DMS79 treated with DMSO at 0.1 percent for 48 hours (cell line): ENCODE data around the gene RXRA.

Experiments used
- DNase-seq: peaks from one replicate; lab custom pipeline; 2025; lab: John Stamatoyannopoulos, UW

RXRA gene

DNA sequence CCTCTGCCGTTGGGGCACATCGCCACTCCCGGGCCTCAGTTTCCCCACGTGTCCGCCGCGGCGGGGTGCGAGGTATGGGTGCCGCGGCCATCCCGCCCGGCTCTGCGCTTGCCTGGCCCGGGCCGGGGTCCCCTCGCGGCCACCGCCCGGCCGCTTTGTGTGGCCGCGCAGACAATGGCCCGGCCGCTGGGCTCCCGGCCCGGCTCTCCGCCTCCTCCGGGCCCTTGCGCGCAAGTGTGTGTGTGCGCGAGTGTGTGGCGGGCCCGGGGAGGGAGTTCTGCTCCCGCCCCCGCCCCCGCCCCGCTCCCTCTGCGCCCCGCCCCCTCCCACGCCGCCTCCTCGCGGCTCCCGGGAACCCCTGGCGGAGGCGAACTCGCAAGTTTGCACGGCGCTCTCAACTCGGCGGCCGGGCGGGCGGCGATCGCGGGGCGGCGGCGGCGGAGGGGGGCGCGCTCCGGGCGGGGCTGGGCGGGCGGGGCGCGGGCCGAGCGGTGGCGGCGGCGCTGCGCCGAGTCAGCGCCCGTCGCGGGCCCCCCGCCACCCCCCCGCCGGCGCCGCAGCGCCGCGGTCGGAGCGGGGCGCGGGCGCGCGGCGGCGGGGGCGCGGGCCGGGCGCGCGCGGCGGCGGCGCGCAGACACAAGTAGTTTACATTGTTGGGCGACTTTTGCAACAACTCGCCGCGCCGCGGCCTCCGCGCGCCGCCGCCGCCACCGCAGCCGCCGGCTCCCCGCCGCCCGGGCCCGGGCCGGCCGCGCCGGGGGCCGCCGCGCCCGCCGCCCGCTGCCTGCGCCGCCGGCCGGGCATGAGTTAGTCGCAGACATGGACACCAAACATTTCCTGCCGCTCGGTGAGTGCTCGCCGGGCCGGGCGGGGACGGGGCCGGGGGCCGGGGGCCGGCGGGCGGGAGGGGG is at the start of gene RXRA:
TSS of gene RXRA (plus strand) at position 643 of the 911 bp plus-strand sequence. CDS start at position 820, 177 bp downstream.
- DNase-seq = peak; percentile 48

GRCh38 chr9:134278286-134278685 is 48.0 kb upstream of the RXRA start:
- no peak for DNase-seq

- no peak for DNase-seq
Observed at GRCh38 chr9:134278974-134279640, 47.1 kb upstream of the RXRA start.

- DNase-seq = no peak
Observed at GRCh38 chr9:134282138-134282650, 44.1 kb upstream of the RXRA start.

DNA sequence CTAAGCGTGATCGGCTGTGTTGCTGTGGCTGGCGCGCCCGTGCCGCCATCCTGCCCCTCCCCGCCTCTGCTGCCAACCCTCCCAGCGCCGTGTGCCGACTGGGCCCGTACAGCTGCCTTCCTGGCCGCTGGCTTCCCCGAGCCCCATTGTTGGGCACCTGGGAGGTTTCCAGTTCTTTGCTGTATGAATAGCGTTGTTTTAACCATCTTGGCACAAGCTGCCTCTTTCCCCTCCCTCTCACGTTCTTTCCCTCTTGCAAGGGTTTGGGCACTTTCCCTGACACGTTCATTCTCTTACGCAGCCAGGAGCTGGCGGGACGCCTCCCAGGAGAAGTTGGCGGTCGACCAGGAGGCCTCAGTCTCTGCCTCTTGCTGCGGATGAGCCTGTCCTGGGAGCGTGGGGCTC is 43.1 kb upstream of the RXRA start:
- peak; percentile 63 for DNase-seq

DNA sequence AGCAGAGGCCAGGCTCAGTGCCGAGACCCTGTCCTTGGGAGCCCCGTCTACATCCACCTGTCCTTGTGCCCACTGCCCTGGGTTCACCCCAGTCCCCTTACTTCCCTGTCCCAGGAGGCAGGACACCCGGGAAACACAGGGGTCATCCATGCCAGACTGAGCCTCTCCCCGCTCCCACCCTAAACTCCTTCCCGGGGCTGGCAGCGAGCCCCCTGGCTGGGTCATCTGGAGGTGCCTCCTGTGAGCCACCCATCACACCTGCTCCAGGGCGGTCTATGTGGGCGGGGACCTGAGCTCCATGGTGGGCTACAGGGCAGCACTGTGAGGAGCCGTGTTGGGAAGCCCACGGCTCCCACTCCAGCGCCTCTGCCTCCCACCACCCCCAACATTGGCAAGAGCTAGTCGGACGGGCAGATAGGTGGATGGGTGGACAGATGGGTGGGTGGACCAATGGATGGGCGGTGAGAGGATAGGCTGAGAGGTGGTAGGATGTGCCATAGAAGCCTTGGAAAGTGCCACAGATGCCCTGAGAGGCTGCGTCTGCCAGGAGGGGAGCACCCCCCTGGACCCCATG is 42.5 kb upstream of the RXRA start:
- DNase-seq = no peak

GRCh38 chr9:134284273-134284672 is 42.0 kb upstream of the RXRA start:
- DNase-seq = no peak

- no peak for DNase-seq
Observed at GRCh38 chr9:134284741-134285140, 41.5 kb upstream of the RXRA start.

GRCh38 chr9:134285215-134285845 is 40.9 kb upstream of the RXRA start:
- no peak for DNase-seq

GRCh38 chr9:134286471-134287245 is 39.6 kb upstream of the RXRA start:
- no peak for DNase-seq

GRCh38 chr9:134287591-134288491 is 38.4 kb upstream of the RXRA start:
- no peak for DNase-seq

GRCh38 chr9:134288746-134289145 is 37.5 kb upstream of the RXRA start:
- DNase-seq = no peak

- DNase-seq = no peak
Observed at GRCh38 chr9:134289241-134289875, 36.9 kb upstream of the RXRA start.

DNA sequence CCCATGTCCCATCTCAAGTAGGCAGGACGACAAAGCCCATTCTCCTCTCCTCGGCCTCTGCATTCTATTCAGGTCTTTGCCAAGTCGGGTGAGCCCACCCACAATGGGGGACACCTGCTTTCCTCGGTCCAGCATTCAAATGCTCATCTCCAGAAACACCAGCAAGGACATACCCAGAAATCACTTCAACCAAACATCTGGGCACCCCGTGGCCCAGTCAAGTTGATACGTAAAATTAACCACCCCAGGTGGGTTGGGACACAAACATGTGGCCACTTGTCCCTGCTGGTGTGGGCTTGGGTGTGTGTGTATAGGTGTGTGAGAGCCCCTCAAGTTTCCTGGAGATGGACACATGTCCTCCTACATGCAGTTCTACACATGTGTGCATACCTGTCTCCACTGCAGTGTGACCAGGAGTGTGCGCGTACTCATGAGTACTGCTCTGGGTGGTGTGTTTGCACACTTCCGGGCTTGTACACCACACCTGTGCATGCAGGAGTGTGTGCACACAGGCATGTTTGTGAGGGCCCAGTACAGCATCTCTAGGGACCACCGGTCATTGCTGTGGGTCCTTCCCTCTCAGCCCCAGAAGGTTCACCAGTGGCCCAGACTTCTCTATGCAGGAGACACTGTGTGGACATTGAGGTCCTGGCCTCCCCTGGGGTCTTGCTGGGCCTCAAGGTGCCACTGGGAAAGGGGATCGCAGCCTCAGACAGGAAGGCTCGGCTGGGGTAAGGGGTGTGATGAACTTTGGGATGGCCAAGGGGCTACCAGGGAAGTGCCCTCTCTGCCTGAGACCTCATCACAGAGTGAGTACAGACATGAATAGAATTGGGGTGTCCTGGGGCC is 35.4 kb upstream of the RXRA start:
- DNase-seq = no peak

GRCh38 chr9:134291452-134291881 is 34.8 kb upstream of the RXRA start:
- DNase-seq = no peak

DNA sequence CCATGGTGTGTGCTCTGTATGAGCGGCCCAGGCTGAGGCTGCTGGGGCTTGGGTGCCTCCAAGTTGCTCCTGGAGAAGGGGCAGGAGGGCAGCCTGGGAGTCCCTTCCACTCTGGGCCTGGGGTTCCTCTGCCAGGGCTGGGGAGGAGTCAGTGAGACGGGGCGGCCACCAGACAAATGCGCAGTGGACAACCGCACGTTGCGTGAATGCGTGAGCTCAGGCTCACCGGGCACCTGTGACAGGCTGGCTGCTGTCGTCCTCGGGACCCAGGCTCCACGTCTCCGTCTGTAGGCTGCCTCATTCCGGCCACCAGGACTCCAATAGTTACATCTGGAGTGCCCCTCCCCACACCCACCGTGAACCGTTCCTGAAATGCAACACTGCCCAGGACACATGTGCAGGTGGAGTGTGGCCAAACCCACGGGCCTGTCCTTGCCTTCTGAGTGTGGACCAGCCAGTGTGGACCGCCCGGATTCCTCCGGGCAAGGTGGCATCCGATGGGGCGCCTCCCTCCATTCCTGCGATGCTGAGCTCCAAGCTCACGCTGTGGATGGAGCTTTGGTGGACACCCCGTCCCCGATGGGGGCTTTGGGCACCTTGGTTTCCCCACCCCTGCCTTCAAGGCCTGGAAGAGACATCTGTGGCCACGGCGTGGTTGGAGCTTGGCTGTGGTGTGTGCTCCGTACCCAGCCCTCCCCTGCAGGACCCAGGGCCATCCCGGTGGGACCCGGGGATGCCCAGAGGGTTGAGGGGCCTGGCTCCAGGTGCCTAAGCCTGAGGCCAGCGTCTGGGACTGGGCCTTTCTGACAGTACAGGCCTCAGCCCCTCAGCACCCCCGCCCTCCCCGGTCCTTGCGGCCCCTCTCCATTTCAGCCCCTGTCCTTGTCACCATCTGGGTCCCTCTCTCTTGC is 34.0 kb upstream of the RXRA start:
- no peak for DNase-seq

- no peak for DNase-seq
Observed at GRCh38 chr9:134293031-134293521, 33.2 kb upstream of the RXRA start.
